ENCODE results near the gene URB1.
"Not testable (repeated sequence)": the region's sequence is repeated elsewhere in the genome, so short reads cannot be mapped to it uniquely, and the experiment has no call there.

The URB1 gene

GRCh38 chr21:32392299-32392879 is 423 bp downstream of the URB1 start:
- Mint-ChIP-seq H3K27me3 (peaks cover 20% of the 10 kb centered on the region), H3K36me3 (peaks cover 7% of the 10 kb centered on the region), H3K4me1 (peaks cover 51% of the 10 kb centered on the region), H3K9me3 (peaks cover 1% of the 10 kb centered on the region), H3K4me3 (peak overlapping the region; percentile 83), H3K27ac (no peak overlapping the region)
- peak; percentile 21 for DNase-seq
- CTCF ChIA-PET = interaction anchor here (0.6 to 1.1 kb wide), 3 partner anchors 28 to 209 kb away, joined by 3 read pairs; no protein-coding TSS in a partner anchor

DNA sequence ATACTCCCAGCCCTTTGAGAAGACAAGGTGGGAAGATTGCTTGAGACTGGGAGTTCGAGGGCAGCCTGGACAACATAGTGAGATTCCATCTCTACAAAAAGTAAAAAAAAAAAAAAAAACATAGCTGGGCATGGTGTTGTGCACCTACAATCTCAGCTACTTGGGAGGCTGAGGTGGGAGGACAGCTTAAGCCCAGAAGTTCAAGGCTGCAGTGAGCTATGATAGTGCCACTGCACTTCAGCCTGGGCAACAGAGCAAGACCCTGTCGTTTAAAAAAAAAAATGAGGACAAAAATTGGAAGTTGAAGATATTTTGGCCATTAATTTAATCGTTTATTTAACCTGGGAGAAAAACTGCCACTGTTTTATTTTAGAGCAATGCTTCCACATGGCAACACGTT is 1.1 kb downstream of the URB1 start:
- Mint-ChIP-seq H3K9me3 (peaks cover 1% of the 10 kb centered on the region), H3K4me3 (peak overlapping the region; percentile 83), H3K27ac (no peak overlapping the region), H3K27me3 (peaks cover 16% of the 10 kb centered on the region), H3K4me1 (peaks cover 51% of the 10 kb centered on the region), H3K36me3 (peaks cover 7% of the 10 kb centered on the region)
- DNase-seq = no peak
- CTCF ChIA-PET = interaction anchor here (0.6 to 1.1 kb wide), 3 partner anchors 27 to 210 kb away, joined by 3 read pairs; no protein-coding TSS in a partner anchor

DNA sequence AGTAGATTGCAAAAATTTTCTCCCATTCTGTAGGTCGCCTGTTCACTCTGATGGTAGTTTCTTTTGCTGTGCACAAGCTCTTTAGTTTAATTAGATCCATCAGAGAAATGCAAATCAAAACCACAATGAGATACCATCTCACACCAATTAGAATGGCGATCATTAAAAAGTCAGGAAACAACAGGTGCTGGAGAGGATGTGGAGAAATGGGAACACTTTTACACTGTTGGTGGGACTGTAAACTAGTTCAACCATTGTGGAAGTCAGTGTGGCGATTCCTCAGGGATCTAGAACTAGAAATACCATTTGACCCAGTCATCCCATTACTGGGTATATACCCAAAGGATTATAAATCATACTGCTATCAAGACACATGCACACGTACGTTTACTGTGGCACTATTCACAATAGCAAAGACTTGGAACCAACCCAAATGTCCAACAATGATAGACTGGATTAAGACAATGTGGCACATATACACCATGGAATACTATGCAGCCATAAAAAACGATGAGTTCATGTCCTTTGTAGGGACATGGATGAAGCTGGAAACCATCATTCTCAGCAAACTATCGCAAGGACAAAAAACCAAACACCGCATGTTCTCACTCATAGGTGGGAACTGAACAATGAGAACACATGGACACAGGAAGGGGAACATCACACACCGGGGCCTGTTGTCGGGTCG is 2.1 kb downstream of the URB1 start:
- H3K9me3 Mint-ChIP-seq, DNase-seq, H3K36me3 Mint-ChIP-seq, CTCF ChIA-PET, H3K27ac Mint-ChIP-seq, H3K4me3 Mint-ChIP-seq: not testable (repeated sequence)
- peaks cover 51% of the 10 kb centered on the region for H3K4me1 Mint-ChIP-seq
- H3K27me3 Mint-ChIP-seq = peaks cover 11% of the 10 kb centered on the region

DNA sequence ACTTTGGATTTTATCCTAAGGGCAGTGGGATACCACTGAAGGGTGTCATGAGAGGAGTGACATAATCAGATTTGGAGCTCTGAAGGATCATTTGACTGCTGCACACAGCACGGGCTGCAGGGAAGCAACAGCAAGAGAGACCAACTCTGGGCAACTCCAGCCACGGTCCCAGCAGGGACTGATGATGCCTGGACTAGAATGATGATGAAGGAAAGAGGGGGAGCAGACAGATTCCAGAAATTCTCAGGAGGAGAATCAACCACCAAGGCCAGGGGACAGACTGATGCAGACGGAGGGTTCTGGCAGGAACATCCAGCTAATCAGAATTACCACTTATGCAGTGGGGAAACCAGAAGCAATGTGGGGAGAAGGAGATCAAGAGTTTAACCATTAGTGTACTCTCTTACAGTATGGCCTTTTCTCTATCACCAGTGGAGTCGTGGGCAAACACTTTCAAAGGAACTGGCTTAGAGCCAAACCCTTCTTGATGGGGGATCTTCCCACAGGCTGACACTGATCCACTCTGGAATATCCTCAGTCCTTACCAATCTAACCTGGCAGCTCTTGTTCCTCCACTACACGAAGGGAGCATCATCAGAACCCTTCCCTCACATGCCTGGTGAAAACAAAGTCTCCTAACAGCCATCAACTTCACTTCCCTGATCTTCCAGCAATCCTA is 3.3 kb downstream of the URB1 start:
- Mint-ChIP-seq H3K9me3 (peaks cover 1% of the 10 kb centered on the region), H3K27me3 (peaks cover 7% of the 10 kb centered on the region), H3K4me3 (no peak overlapping the region), H3K27ac (peak overlapping the region; percentile 4), H3K4me1 (peaks cover 51% of the 10 kb centered on the region), H3K36me3 (peaks cover 9% of the 10 kb centered on the region)
- DNase-seq = no peak
- CTCF ChIA-PET = no interaction called here

DNA sequence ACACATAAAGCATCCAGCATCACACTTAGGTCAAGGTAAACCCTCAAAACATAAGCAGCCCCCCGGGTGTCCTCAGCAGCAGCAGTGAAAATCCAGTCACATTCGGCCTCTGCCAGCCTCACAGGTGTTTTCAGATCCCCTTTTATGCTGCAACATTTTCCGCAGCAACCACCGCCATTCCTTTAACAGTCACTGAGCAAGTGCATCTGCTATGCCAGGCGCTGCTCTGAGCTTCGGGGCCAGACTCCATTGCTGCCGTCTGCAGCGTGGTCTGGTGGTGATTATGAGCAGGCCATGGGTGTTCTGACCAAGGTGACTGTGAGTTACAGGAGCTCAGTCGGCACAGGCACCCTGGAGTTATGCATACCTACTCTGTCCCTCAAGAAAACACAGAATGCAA is 4.5 kb downstream of the URB1 start:
- Mint-ChIP-seq H3K36me3 (peaks cover 16% of the 10 kb centered on the region), H3K4me1 (peaks cover 42% of the 10 kb centered on the region), H3K4me3 (no peak overlapping the region), H3K27me3 (peaks cover 5% of the 10 kb centered on the region), H3K9me3 (no peaks in the 10 kb centered on the region), H3K27ac (no peak overlapping the region)
- DNase-seq = no peak
- CTCF ChIA-PET = interaction anchor here (2.1 kb wide), 1 partner anchor 213 kb away, joined by 5 read pairs; no protein-coding TSS in a partner anchor

DNA sequence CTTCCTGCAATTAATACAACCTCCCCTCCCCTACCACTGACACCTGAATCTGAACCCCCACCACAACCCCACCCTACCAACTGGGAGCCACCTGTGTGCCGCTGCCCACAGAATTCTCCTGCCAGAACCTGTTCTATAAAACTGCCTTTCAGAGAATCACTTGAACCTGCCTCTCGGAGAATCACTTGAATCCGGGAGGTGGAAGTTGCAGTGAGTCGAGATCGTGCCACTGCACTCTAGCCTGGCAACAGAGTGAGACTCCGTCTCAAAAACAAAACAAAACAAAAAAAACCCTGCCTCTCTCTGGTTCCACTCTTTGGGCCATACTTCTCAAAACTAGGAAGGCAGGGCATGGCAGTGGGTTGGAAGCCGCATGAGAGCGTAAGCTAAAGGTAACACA is 5.7 kb downstream of the URB1 start:
- no peaks in the 10 kb centered on the region for H3K27me3 Mint-ChIP-seq
- H3K27ac Mint-ChIP-seq = no peak overlapping the region
- DNase-seq = no peak
- H3K4me1 Mint-ChIP-seq = peaks cover 34% of the 10 kb centered on the region
- CTCF ChIA-PET = interaction anchor here (2.1 kb wide), 1 partner anchor 214 kb away, joined by 5 read pairs; no protein-coding TSS in a partner anchor
- no peaks in the 10 kb centered on the region for H3K9me3 Mint-ChIP-seq
- peaks cover 26% of the 10 kb centered on the region for H3K36me3 Mint-ChIP-seq
- no peak overlapping the region for H3K4me3 Mint-ChIP-seq

- H3K27ac Mint-ChIP-seq = no peak overlapping the region
- no peaks in the 10 kb centered on the region for H3K9me3 Mint-ChIP-seq
- H3K27me3 Mint-ChIP-seq = no peaks in the 10 kb centered on the region
- H3K4me1 Mint-ChIP-seq = peaks cover 25% of the 10 kb centered on the region
- CTCF ChIA-PET = interaction anchor here (1.3 kb wide), 1 partner anchor 215 kb away, joined by 3 read pairs; no protein-coding TSS in a partner anchor
- no peak overlapping the region for H3K4me3 Mint-ChIP-seq
- peaks cover 26% of the 10 kb centered on the region for H3K36me3 Mint-ChIP-seq
- DNase-seq = no peak
Observed at GRCh38 chr21:32386195-32386870, 6.5 kb downstream of the URB1 start.

GRCh38 chr21:32383812-32384211 is 9.0 kb downstream of the URB1 start:
- Mint-ChIP-seq H3K4me1 (peaks cover 4% of the 10 kb centered on the region), H3K9me3 (no peaks in the 10 kb centered on the region), H3K36me3 (peaks cover 34% of the 10 kb centered on the region), H3K27me3 (no peaks in the 10 kb centered on the region), H3K4me3 (no peak overlapping the region), H3K27ac (peak overlapping the region; percentile 50)
- DNase-seq = no peak
- CTCF ChIA-PET = interaction anchor here (0.9 to 1.4 kb wide), 2 partner anchors 36 to 217 kb away, joined by 3 read pairs; no protein-coding TSS in a partner anchor

DNA sequence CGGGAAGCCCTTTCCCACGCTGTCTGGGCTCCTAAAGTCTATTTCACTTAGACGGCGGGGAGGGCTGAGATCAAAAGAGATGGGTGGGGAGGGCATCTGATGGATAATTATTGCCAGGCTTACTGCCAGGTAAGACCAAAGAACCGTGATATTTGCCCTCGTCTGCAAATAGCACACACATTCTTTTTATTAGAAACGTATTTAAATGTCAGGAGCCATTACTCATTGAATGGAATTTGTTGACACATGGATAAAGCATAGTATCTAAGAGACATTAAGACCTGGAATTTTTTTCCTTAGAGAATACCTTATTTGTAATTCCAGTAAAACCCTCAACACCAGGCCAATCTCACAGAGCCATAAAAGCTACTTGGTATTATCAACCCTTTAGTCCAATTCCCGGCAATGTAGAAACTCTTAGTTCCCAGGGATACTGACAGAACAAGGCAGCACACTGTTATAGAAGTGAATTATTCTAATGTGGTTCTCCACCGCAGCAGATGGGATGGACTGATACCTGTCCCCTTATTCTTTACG is 10.6 kb downstream of the URB1 start:
- H3K27ac Mint-ChIP-seq = no peak overlapping the region
- no peaks in the 10 kb centered on the region for H3K27me3 Mint-ChIP-seq
- no peak overlapping the region for H3K4me3 Mint-ChIP-seq
- H3K4me1 Mint-ChIP-seq = no peaks in the 10 kb centered on the region
- CTCF ChIA-PET = no interaction called here
- peaks cover 45% of the 10 kb centered on the region for H3K36me3 Mint-ChIP-seq
- H3K9me3 Mint-ChIP-seq = no peaks in the 10 kb centered on the region
- DNase-seq = no peak

- peaks cover 45% of the 10 kb centered on the region for H3K36me3 Mint-ChIP-seq
- no peaks in the 10 kb centered on the region for H3K27me3 Mint-ChIP-seq
- DNase-seq = no peak
- no peaks in the 10 kb centered on the region for H3K9me3 Mint-ChIP-seq
- H3K27ac Mint-ChIP-seq = no peak overlapping the region
- no peaks in the 10 kb centered on the region for H3K4me1 Mint-ChIP-seq
- CTCF ChIA-PET = no interaction called here
- no peak overlapping the region for H3K4me3 Mint-ChIP-seq
Observed at GRCh38 chr21:32381571-32381970, 11.2 kb downstream of the URB1 start.

GRCh38 chr21:32380940-32381339 is 11.9 kb downstream of the URB1 start:
- no peak overlapping the region for H3K4me3 Mint-ChIP-seq
- no peak for DNase-seq
- CTCF ChIA-PET = no interaction called here
- no peak overlapping the region for H3K27ac Mint-ChIP-seq
- peaks cover 49% of the 10 kb centered on the region for H3K36me3 Mint-ChIP-seq
- H3K27me3 Mint-ChIP-seq = no peaks in the 10 kb centered on the region
- no peaks in the 10 kb centered on the region for H3K9me3 Mint-ChIP-seq
- no peaks in the 10 kb centered on the region for H3K4me1 Mint-ChIP-seq

DNA sequence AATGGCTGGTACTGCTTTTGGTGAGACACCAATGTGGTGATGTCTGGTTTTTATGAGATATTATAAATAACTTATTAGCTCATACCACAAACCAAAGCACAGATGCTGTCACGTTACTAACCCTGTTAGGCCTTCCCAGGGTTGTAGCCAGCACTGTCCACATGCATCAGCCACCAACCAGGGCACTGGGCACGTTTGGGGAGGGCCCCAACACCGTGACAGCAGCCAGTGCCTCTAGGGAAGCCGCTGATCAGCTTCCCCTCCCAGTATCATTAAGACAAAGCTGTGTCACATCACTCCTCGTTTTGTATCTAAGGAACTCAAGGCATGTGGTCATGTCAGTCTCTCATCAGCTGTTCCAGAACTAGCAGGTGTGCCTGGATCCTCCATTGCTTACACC is 13.9 kb downstream of the URB1 start:
- Mint-ChIP-seq H3K4me1 (no peaks in the 10 kb centered on the region), H3K9me3 (no peaks in the 10 kb centered on the region), H3K27ac (no peak overlapping the region), H3K27me3 (no peaks in the 10 kb centered on the region), H3K4me3 (no peak overlapping the region), H3K36me3 (peaks cover 51% of the 10 kb centered on the region)
- DNase-seq = no peak
- CTCF ChIA-PET = no interaction called here

DNA sequence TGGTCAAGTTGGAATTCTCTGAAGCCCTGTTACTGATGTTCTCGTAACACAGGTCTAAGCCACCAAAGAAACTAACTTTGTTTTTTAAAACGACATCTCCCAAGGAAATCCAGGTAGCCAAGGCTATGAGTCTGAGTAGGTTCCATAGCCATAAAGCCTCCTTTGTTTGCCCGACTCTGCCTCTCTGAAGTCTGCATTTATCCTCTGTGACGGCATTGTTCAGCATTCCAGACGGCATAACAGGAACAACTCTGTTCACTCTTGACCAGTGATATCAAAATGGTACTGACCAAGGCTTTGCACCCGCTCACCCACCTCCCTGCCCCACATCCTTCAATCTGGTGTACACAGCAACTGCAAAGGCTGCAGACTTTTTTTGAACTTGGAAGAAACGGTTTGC is 14.8 kb downstream of the URB1 start:
- H3K9me3 Mint-ChIP-seq = no peaks in the 10 kb centered on the region
- no peak for DNase-seq
- no peak overlapping the region for H3K27ac Mint-ChIP-seq
- H3K36me3 Mint-ChIP-seq = peaks cover 43% of the 10 kb centered on the region
- H3K4me1 Mint-ChIP-seq = no peaks in the 10 kb centered on the region
- no peak overlapping the region for H3K4me3 Mint-ChIP-seq
- H3K27me3 Mint-ChIP-seq = no peaks in the 10 kb centered on the region
- CTCF ChIA-PET = no interaction called here

DNA sequence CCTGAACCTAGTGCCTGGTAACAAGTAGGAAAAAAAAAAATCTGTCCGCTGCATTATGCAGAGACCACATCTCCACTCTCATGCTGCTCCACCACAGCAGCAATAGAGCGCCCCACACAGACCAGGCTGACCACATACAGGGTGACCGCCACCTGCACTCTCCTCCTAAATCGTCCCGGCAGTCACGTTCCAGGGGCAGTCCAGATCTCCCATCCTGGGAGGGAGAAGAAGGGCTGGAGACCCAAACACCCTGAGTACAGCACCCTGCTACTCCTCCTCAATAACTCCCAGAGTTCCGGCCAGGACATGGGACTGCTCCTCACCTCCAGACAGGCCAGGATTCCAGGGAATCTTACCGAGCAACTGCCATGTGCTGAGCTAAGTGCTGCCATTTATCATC is 15.3 kb downstream of the URB1 start:
- Mint-ChIP-seq H3K4me1 (no peaks in the 10 kb centered on the region), H3K9me3 (no peaks in the 10 kb centered on the region), H3K36me3 (peaks cover 42% of the 10 kb centered on the region), H3K27me3 (no peaks in the 10 kb centered on the region), H3K4me3 (no peak overlapping the region), H3K27ac (no peak overlapping the region)
- no peak for DNase-seq
- CTCF ChIA-PET = no interaction called here
